Muscle layer of colon (tissue), 2 donors: ENCODE results near the gene GPC2.
A peak's percentile ranks its signal among the peaks of the same experiment; 100 is the strongest.

Experiments used
- H3K27ac ChIP-seq: one replicate; pipeline ENCODE4 v1.7.0; 2013; ENCODE audit warnings: low read depth, mild to moderate bottlenecking, low read length, moderate library complexity
- H3K27me3 ChIP-seq, 2 donors: one replicate each; pipeline ENCODE4 v1.7.0; 2013; ENCODE audit warnings: low read length in 2 of 2, mild to moderate bottlenecking in 2 of 2; ENCODE audit not compliant: insufficient read depth in 2 of 2, control insufficient read depth in 1 of 2
- H3K36me3 ChIP-seq: one replicate; pipeline ENCODE4 v1.7.0; 2013; ENCODE audit warnings: mild to moderate bottlenecking, low read length; ENCODE audit not compliant: insufficient read depth
- H3K4me1 ChIP-seq: one replicate; pipeline ENCODE4 v1.7.0; 2013; ENCODE audit warnings: mild to moderate bottlenecking, low read length; ENCODE audit not compliant: insufficient read depth
- H3K4me3 ChIP-seq, 2 donors: one replicate each; pipeline ENCODE4 v1.7.0; 2013; ENCODE audit warnings: low read length in 2 of 2, low read depth in 1 of 2, mild to moderate bottlenecking in 1 of 2, moderate library complexity in 1 of 2
- H3K9ac ChIP-seq: one replicate; pipeline ENCODE4 v1.7.0; 2013; ENCODE audit warnings: low read length
- H3K9me3 ChIP-seq: one replicate; pipeline ENCODE4 v1.7.0; 2013; ENCODE audit warnings: mild to moderate bottlenecking, low read length
- donor health status: abdominal sarcoma.
- donor health status: Adenocarcinoma of cecum.

The GPC2 gene

DNA sequence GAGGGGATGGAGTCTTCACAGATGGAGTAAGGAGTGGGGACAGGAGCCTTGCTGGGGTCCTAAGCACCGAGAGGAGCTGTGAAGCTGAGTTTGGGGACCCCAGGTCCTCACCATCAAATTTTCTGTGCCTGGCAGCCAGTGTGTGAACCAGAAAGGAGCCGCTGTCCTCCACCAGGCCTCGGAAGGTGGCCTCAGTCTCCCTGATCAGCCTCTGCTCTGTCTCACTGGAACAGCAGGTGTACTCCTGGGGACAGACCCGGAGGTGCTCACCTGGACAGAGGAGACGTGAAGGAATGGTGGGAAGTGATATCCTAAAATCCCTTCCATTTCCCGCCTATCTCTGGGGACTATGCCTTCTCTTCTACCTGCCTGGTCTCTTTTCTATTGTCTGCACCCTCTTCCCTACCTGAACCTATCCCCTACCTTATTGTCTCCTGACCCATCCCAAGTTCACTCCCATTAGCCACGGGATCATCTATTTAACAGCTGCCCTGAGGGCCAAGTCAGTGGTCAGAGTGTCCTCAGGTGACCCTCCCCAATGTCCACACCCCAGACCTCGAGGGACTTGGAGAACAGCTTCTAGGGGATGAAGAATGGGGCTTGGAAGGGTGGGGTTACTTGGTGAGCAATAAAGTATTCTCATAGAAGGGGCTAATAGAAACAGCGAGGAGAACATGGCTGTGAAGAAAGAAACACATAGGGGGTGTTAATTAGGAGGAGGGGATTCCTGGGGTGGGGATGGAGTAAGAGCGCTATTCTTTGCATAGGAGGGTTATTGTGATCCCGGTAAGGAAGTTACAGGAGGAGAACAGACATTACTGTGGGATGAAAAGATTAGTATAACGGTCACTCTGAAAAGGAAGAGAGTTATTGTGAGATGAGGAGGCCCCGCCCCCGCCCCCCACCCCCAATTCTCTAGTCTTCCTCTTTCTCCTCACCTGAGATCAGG lies 811 bp downstream of the GPC2 start:
- Histone ChIP-seq H3K9me3 (no peaks in the 10 kb centered on the region), H3K27ac (peak overlapping the region; percentile 53), H3K9ac (no peak overlapping the region), H3K36me3 (no peaks in the 10 kb centered on the region), H3K27me3 (no peaks in the 10 kb centered on the region), H3K4me3 (peak overlapping the region; percentile 56 to 70), H3K4me1 (no peaks in the 10 kb centered on the region)

DNA sequence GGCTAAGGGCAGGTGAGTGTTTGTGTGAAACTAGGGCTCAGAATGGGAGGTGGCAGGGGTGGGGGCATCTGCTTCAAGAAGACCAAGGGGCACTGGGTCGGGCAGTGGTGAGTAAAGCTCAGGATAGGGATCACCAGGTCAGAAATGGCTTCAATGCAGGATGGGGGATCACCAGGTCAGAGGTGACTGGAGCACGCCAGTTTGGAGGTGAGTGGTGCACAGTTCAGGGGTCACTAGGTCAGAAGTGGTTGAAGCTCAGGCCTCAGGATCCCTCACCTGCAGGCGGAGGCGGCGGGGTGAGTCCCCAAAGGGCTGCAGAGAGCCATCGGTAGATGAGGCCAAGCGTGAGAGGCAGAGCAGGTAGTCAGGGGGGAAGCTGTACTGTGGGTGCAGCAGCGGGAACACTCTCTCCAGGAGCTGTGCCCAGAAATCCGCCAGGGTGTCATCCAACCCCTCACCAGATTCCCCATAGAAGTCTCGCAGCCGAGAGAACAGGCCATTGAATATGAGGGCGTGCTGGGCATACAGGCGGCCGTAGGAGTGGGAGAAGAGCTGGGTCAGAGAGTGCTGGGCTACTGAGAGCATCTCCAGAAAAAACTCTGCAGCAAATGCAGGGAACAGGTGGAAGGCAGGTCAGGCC lies 1.8 kb downstream of the GPC2 start:
- Histone ChIP-seq H3K27ac (no peak overlapping the region), H3K4me3 (no peak overlapping the region), H3K36me3 (no peaks in the 10 kb centered on the region), H3K9ac (no peak overlapping the region), H3K27me3 (peaks cover 0 to 4% of the 10 kb centered on the region in 2 donors), H3K4me1 (no peaks in the 10 kb centered on the region), H3K9me3 (no peaks in the 10 kb centered on the region)

- Histone ChIP-seq H3K9ac (no peak overlapping the region), H3K4me1 (no peaks in the 10 kb centered on the region), H3K27me3 (peaks cover 0 to 8% of the 10 kb centered on the region in 2 donors), H3K9me3 (no peaks in the 10 kb centered on the region), H3K27ac (no peak overlapping the region), H3K36me3 (no peaks in the 10 kb centered on the region), H3K4me3 (no peak overlapping the region)
These were observed 2.6 kb downstream of the GPC2 start for GRCh38 chr7:100174582-100174981.

- Histone ChIP-seq H3K9me3 (no peaks in the 10 kb centered on the region), H3K27ac (no peak overlapping the region), H3K4me1 (no peaks in the 10 kb centered on the region)
These were observed 3.2 kb downstream of the GPC2 start for GRCh38 chr7:100173806-100174495.

DNA sequence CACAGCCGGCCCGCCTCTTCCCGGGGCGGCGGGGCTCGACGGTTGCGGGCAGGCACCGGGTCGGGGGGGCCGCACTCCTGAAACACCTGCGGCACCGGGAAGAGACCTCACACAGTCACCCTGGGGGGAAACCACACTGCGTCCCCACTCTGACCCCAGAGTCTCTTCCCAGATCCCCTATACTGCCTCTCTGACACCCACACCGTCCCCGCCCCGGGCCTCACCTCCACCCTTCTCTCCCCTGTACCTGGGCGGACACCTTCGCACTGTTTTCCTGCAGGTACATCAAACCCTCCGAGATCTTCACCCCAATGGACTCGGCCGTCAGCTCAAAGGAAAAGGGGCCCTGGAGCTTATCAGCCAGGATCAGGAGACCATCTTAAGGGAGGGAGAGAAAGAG lies 5.3 kb downstream of the GPC2 start:
- no peak overlapping the region for H3K27ac ChIP-seq
- peaks cover 15% of the 10 kb centered on the region for H3K4me1 ChIP-seq
- no peak overlapping the region for H3K4me3 ChIP-seq
- H3K36me3 ChIP-seq: no peaks in the 10 kb centered on the region
- H3K9ac ChIP-seq: no peak overlapping the region
- H3K9me3 ChIP-seq: no peaks in the 10 kb centered on the region
- H3K27me3 ChIP-seq: peaks cover 0 to 8% of the 10 kb centered on the region in 2 donors

More at GRCh38 chr7:100173806-100174495, 3.2 kb downstream of the GPC2 start:
- Histone ChIP-seq H3K9ac (no peak overlapping the region), H3K4me3 (no peak overlapping the region), H3K27me3 (peaks cover 0 to 8% of the 10 kb centered on the region in 2 donors), H3K36me3 (no peaks in the 10 kb centered on the region)

- H3K36me3 ChIP-seq: no peaks in the 10 kb centered on the region
- peak overlapping the region; percentile 45 to 61 for H3K4me3 ChIP-seq
- peaks cover 19% of the 10 kb centered on the region for H3K4me1 ChIP-seq
- H3K27me3 ChIP-seq: peaks cover 0 to 8% of the 10 kb centered on the region in 2 donors
- H3K9ac ChIP-seq: no peak overlapping the region
- H3K9me3 ChIP-seq: no peaks in the 10 kb centered on the region
- peak overlapping the region; percentile 34 for H3K27ac ChIP-seq
These were observed 6.0 kb downstream of the GPC2 start for GRCh38 chr7:100171087-100171681.

DNA sequence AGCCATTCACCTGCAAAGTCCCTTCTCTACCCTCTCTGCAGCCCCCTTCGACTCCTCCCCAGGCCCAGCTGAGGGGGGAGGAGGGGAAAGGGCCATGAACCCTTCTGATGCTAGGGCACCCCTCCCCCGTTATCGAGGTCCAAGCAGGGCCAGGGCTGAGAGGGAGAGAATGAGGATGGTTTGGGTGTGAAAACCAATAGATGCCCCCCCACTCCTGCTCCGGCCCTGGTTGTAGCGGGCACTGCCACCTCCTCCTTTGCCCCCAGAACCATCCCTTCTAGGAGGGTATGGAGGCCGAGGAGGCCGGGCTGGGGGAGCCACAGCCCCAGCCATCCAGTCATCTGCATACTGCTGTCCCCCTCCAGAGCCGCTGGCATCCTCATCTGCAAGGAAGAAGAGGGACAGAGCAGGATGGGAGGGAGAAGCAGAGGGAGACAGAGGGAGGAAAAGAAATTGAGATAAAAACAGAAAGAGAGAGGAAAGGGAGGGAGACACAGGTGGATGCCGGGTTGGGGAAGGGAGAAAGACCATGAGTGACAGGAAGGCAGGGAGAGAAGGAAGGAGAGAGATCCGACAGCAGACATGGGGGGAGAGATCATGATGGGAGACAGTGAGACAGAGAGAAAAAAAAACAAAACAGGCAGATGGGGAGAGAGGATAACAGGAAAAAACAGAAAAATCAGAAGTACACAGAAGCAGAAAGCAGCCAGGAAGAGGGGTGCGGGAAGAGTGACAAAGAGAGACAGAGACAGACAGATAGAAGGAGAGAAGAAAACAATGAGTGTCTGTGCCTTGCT lies 6.9 kb downstream of the GPC2 start:
- peaks cover 19% of the 10 kb centered on the region for H3K4me1 ChIP-seq
- no peak overlapping the region for H3K9ac ChIP-seq
- no peak overlapping the region for H3K4me3 ChIP-seq

GRCh38 chr7:100169147-100169850 lies 7.9 kb downstream of the GPC2 start:
- Histone ChIP-seq H3K9ac (peak overlapping the region; percentile 71), H3K27ac (no peak overlapping the region), H3K4me3 (peak overlapping the region in 1 of 2 donors; percentile 78), H3K36me3 (no peaks in the 10 kb centered on the region), H3K27me3 (peaks cover 0 to 8% of the 10 kb centered on the region in 2 donors), H3K4me1 (peaks cover 19% of the 10 kb centered on the region), H3K9me3 (no peaks in the 10 kb centered on the region)

More for the DNA sequence above, 6.9 kb downstream of the GPC2 start:
- Histone ChIP-seq H3K36me3 (no peaks in the 10 kb centered on the region), H3K27ac (no peak overlapping the region), H3K9me3 (no peaks in the 10 kb centered on the region), H3K27me3 (peaks cover 0 to 8% of the 10 kb centered on the region in 2 donors)

GRCh38 chr7:100167912-100168323 lies 9.3 kb downstream of the GPC2 start:
- no peaks in the 10 kb centered on the region for H3K9me3 ChIP-seq
- peak overlapping the region; percentile 71 for H3K9ac ChIP-seq
- H3K4me1 ChIP-seq: peaks cover 19% of the 10 kb centered on the region
- peak overlapping the region; percentile 43 to 78 for H3K4me3 ChIP-seq
- H3K27ac ChIP-seq: peak overlapping the region; percentile 78
- H3K36me3 ChIP-seq: no peaks in the 10 kb centered on the region
- peaks cover 0 to 8% of the 10 kb centered on the region in 2 donors for H3K27me3 ChIP-seq
